HUES48 (cell line): ENCODE measurements around the gene FAM83C.

Experiments used
- H3K27ac ChIP-seq: one replicate; pipeline ENCODE4 v1.7.0; 2013; ENCODE audit warnings: low read depth, low read length, inconsistent platforms
- H3K27me3 ChIP-seq: 2 replicates; pipeline ENCODE4 v1.6.1; 2013; ENCODE audit warnings: mild to moderate bottlenecking, low read length; ENCODE audit not compliant: control insufficient read depth, insufficient read depth
- H3K36me3 ChIP-seq: 2 replicates; pipeline ENCODE4 v1.6.1; 2013; ENCODE audit warnings: low read length; ENCODE audit not compliant: control insufficient read depth, insufficient read depth
- H3K4me1 ChIP-seq: 2 replicates; pipeline ENCODE4 v1.6.1; 2013; ENCODE audit warnings: mild to moderate bottlenecking, low read length; ENCODE audit not compliant: control insufficient read depth, insufficient read depth
- H3K4me3 ChIP-seq: 2 replicates; pipeline ENCODE4 v1.5.1; 2013; ENCODE audit warnings: mild to moderate bottlenecking, low read depth, low read length
- H3K9ac ChIP-seq: 2 replicates; pipeline ENCODE4 v1.6.1; 2013; ENCODE audit warnings: mild to moderate bottlenecking, low read depth, low read length, moderate library complexity
- H3K9me3 ChIP-seq: 2 replicates; pipeline ENCODE4 v1.6.1; 2013; ENCODE audit warnings: low read length; ENCODE audit not compliant: control insufficient read depth, insufficient read depth

Gene FAM83C

GRCh38 chr20:35297155-35297554 is 4.9 kb upstream of the FAM83C start:
- Histone ChIP-seq H3K27me3 (no peaks in the 10 kb centered on the region), H3K36me3 (no peaks in the 10 kb centered on the region), H3K27ac (no peak overlapping the region), H3K4me3 (no peak overlapping the region), H3K9ac (no peak overlapping the region), H3K4me1 (no peaks in the 10 kb centered on the region), H3K9me3 (no peaks in the 10 kb centered on the region)

- Histone ChIP-seq H3K4me3 (no peak overlapping the region), H3K9me3 (no peaks in the 10 kb centered on the region), H3K27me3 (no peaks in the 10 kb centered on the region), H3K27ac (no peak overlapping the region), H3K36me3 (no peaks in the 10 kb centered on the region), H3K9ac (no peak overlapping the region), H3K4me1 (no peaks in the 10 kb centered on the region)
These were observed 3.9 kb upstream of the FAM83C start for GRCh38 chr20:35296101-35296554.

GRCh38 chr20:35295674-35296073 is 3.4 kb upstream of the FAM83C start:
- H3K9me3 ChIP-seq: no peaks in the 10 kb centered on the region
- H3K27ac ChIP-seq: no peak overlapping the region
- no peaks in the 10 kb centered on the region for H3K4me1 ChIP-seq
- no peaks in the 10 kb centered on the region for H3K27me3 ChIP-seq
- no peak overlapping the region for H3K9ac ChIP-seq
- H3K36me3 ChIP-seq: no peaks in the 10 kb centered on the region
- no peak overlapping the region for H3K4me3 ChIP-seq

GRCh38 chr20:35295058-35295457 is 2.8 kb upstream of the FAM83C start:
- Histone ChIP-seq H3K4me3 (no peak overlapping the region), H3K9me3 (no peaks in the 10 kb centered on the region), H3K4me1 (no peaks in the 10 kb centered on the region), H3K36me3 (no peaks in the 10 kb centered on the region), H3K9ac (no peak overlapping the region), H3K27ac (no peak overlapping the region), H3K27me3 (no peaks in the 10 kb centered on the region)

- no peak overlapping the region for H3K4me3 ChIP-seq
- H3K9ac ChIP-seq: no peak overlapping the region
- H3K27me3 ChIP-seq: no peaks in the 10 kb centered on the region
These were observed 2.1 kb upstream of the FAM83C start for GRCh38 chr20:35294293-35294685.

GRCh38 chr20:35293303-35294292 is 1.4 kb upstream of the FAM83C start:
- H3K27me3 ChIP-seq: no peaks in the 10 kb centered on the region
- no peaks in the 10 kb centered on the region for H3K36me3 ChIP-seq
- no peak overlapping the region for H3K4me3 ChIP-seq
- H3K4me1 ChIP-seq: no peaks in the 10 kb centered on the region
- H3K9me3 ChIP-seq: no peaks in the 10 kb centered on the region
- no peak overlapping the region for H3K27ac ChIP-seq
- no peak overlapping the region for H3K9ac ChIP-seq

More at GRCh38 chr20:35294293-35294685, 2.1 kb upstream of the FAM83C start:
- no peaks in the 10 kb centered on the region for H3K9me3 ChIP-seq
- no peaks in the 10 kb centered on the region for H3K4me1 ChIP-seq
- no peak overlapping the region for H3K27ac ChIP-seq
- no peaks in the 10 kb centered on the region for H3K36me3 ChIP-seq

GRCh38 chr20:35292504-35293285 is 470 bp upstream of the FAM83C start:
- Histone ChIP-seq H3K27ac (no peak overlapping the region), H3K27me3 (no peaks in the 10 kb centered on the region), H3K36me3 (no peaks in the 10 kb centered on the region), H3K4me1 (no peaks in the 10 kb centered on the region), H3K9me3 (no peaks in the 10 kb centered on the region), H3K9ac (no peak overlapping the region), H3K4me3 (no peak overlapping the region)

GRCh38 chr20:35290887-35291417 is 1.3 kb downstream of the FAM83C start:
- Histone ChIP-seq H3K4me3 (no peak overlapping the region), H3K9me3 (no peaks in the 10 kb centered on the region), H3K36me3 (no peaks in the 10 kb centered on the region), H3K4me1 (no peaks in the 10 kb centered on the region), H3K27ac (no peak overlapping the region), H3K27me3 (no peaks in the 10 kb centered on the region), H3K9ac (no peak overlapping the region)

GRCh38 chr20:35290186-35290886 is 1.9 kb downstream of the FAM83C start:
- H3K9ac ChIP-seq: no peak overlapping the region
- no peaks in the 10 kb centered on the region for H3K27me3 ChIP-seq
- no peak overlapping the region for H3K27ac ChIP-seq
- H3K9me3 ChIP-seq: no peaks in the 10 kb centered on the region
- H3K4me1 ChIP-seq: no peaks in the 10 kb centered on the region
- no peak overlapping the region for H3K4me3 ChIP-seq
- no peaks in the 10 kb centered on the region for H3K36me3 ChIP-seq

GRCh38 chr20:35288325-35289060 is 3.7 kb downstream of the FAM83C start:
- Histone ChIP-seq H3K4me1 (peaks cover 2% of the 10 kb centered on the region; the same call in 1 of the 2 replicates), H3K27ac (no peak overlapping the region), H3K9ac (no peak overlapping the region), H3K9me3 (no peaks in the 10 kb centered on the region), H3K4me3 (no peak overlapping the region), H3K27me3 (no peaks in the 10 kb centered on the region), H3K36me3 (peaks cover under 1% of the 10 kb centered on the region; the same call in 1 of the 2 replicates)
